ENCODE results near the gene CARD9.

Gene CARD9

DNA sequence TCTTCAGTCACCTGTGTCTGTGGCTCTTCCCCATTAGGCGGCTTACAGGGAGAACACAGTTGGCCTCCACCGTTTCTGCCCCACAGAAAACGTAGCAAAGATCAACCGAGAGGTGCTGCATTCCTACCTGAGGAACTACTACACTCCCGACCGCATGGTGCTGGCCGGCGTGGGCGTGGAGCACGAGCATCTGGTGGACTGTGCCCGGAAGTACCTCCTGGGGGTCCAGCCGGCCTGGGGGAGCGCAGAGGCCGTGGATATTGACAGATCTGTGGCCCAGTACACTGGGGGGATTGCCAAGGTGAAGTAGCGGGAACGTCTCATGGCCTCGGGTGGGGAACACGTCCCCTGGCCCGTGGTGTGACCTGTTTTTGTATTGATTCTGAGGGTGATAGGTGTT, 43.4 kb upstream of the CARD9 start:
- no peak for DNase-seq
- Histone ChIP-seq H3K27me3 (ENCODE audit: insufficient read depth, low read depth, severe bottlenecking) (no peaks in the 10 kb centered on the region), H3K9me3 (ENCODE audit: severe bottlenecking) (no peaks in the 10 kb centered on the region), H3K36me3 (peaks cover 81% of the 10 kb centered on the region), H3K27ac (no peak overlapping the region), H3K4me3 (ENCODE audit: low read depth, low read length) (no peak overlapping the region)
- TF ChIP-seq, protein P1, sequence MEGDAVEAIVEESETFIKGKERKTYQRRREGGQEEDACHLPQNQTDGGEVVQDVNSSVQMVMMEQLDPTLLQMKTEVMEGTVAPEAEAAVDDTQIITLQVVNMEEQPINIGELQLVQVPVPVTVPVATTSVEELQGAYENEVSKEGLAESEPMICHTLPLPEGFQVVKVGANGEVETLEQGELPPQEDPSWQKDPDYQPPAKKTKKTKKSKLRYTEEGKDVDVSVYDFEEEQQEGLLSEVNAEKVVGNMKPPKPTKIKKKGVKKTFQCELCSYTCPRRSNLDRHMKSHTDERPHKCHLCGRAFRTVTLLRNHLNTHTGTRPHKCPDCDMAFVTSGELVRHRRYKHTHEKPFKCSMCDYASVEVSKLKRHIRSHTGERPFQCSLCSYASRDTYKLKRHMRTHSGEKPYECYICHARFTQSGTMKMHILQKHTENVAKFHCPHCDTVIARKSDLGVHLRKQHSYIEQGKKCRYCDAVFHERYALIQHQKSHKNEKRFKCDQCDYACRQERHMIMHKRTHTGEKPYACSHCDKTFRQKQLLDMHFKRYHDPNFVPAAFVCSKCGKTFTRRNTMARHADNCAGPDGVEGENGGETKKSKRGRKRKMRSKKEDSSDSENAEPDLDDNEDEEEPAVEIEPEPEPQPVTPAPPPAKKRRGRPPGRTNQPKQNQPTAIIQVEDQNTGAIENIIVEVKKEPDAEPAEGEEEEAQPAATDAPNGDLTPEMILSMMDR (IDR thresholded peaks at IDR 0.05; ENCODE audit: low read depth, low read length) = no peak

DNA sequence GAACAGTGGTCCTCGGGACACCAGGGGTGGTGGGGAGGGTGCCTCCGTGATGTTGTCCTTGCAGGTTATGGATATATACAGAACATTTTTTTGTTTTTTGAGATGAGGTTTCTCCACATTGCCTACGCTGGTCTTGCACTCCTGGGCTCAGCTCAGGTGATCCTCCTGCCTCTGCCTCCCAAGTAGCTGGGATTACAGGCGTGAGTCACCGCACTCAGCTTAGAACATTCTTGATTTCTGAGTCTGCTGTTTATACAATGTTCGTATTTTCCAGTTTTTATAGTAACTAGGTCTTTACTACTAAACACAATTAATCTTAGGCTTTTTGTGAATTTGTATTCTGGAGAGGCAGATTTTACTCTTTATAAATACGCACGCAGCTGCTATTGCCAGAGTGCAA, 43.0 kb upstream of the CARD9 start:
- Histone ChIP-seq H3K36me3 (peaks cover 78% of the 10 kb centered on the region), H3K27ac (no peak overlapping the region), H3K4me3 (ENCODE audit: low read depth, low read length) (no peak overlapping the region), H3K9me3 (ENCODE audit: severe bottlenecking) (no peaks in the 10 kb centered on the region), H3K27me3 (ENCODE audit: insufficient read depth, low read depth, severe bottlenecking) (no peaks in the 10 kb centered on the region)
- no peak for DNase-seq
- TF ChIP-seq, protein P1 (IDR thresholded peaks at IDR 0.05; ENCODE audit: low read depth, low read length) = no peak

- Histone ChIP-seq H3K4me3 (ENCODE audit: low read depth, low read length) (no peak overlapping the region), H3K9me3 (ENCODE audit: severe bottlenecking) (no peaks in the 10 kb centered on the region), H3K27ac (no peak overlapping the region), H3K27me3 (ENCODE audit: insufficient read depth, low read depth, severe bottlenecking) (no peaks in the 10 kb centered on the region), H3K36me3 (peaks cover 55% of the 10 kb centered on the region)
- TF ChIP-seq, protein P1 (IDR thresholded peaks at IDR 0.05; ENCODE audit: low read depth, low read length) = no peak
- DNase-seq = no peak
Measured at GRCh38 chr9:136412962-136413361, 39.5 kb upstream of the CARD9 start.

DNA sequence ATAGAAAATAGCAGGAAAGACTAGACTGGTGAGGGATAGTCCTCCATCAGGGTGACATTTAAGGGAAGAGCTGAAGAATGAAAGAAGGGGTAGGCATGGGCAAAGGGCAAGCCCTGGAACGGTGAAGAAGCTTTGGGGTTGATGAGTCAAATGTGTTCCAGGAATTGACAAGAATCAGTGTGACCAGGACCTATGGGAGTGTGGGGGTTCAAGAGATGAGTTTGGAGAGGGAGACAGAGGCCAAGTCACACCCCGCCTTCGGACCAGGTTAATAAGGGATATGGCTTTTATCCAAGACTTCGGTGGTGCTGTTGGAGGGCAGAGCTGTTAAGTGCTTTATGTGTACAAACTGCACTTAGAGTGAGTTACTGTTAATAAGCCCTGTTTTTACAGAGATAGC, 37.9 kb upstream of the CARD9 start:
- H3K9me3 ChIP-seq (ENCODE audit: severe bottlenecking) = no peaks in the 10 kb centered on the region
- TF ChIP-seq, protein P1 (IDR thresholded peaks at IDR 0.05; ENCODE audit: low read depth, low read length) = no peak
- no peaks in the 10 kb centered on the region for H3K27me3 ChIP-seq (ENCODE audit: insufficient read depth, low read depth, severe bottlenecking)
- DNase-seq = no peak
- H3K27ac ChIP-seq = no peak overlapping the region
- peaks cover 60% of the 10 kb centered on the region for H3K36me3 ChIP-seq
- H3K4me3 ChIP-seq (ENCODE audit: low read depth, low read length) = peak overlapping the region; percentile 66

GRCh38 chr9:136410500-136411287, 37.2 kb upstream of the CARD9 start, which contains the start of the genes ENTR1 and PMPCA:
Gene ENTR1 (minus strand): TSS chr9:136410614. CDS start chr9:136410397, 217 bp downstream.
Gene PMPCA (plus strand): TSS chr9:136410658. CDS start chr9:136410669, 11 bp downstream.
- Histone ChIP-seq H3K4me3 (ENCODE audit: low read depth, low read length) (peak within 1 kb of the TSS; percentile 71), H3K27me3 (ENCODE audit: insufficient read depth, low read depth, severe bottlenecking) (no peaks in the 10 kb centered on the region), H3K27ac (peak within 1 kb of the TSS; percentile 88), H3K9me3 (ENCODE audit: severe bottlenecking) (no peaks in the 10 kb centered on the region), H3K36me3 (peaks cover 59% of the 10 kb centered on the region)
- peak; percentile 89 for DNase-seq
- TF ChIP-seq, protein P1 (IDR thresholded peaks at IDR 0.05; ENCODE audit: low read depth, low read length) = no peak
